Gastroesophageal sphincter (tissue), 3 donors: ENCODE measurements around the gene CHST15.

ENCODE experiments used
- POLR2A ChIP-seq, 2 donors: fragments of 450-650 bp; IDR thresholded peaks; one replicate each; pipeline ENCODE4 v1.6.1; 2017; ENCODE audit warnings: antibody characterized with exemption in 2 of 2, mild to moderate bottlenecking in 2 of 2, moderate library complexity in 1 of 2
- POLR2AphosphoS5 ChIP-seq: sonication (generic); formaldehyde crosslinking; IDR thresholded peaks from one replicate; pipeline ENCODE4 v1.6.1; 2017; ENCODE audit warnings: antibody characterized with exemption
- TF ChIP-seq, protein P1 (sequence below), 4 experiments: fragments of 200-600 bp in 2 of 4; fragments of 450-650 bp in 2 of 4; sonication (generic) in 1 of 4; IDR thresholded peaks; one replicate each; pipeline ENCODE4 v1.5.1; 2017 to 2019; ENCODE audit warnings: antibody characterized with exemption in 4 of 4, mild to moderate bottlenecking in 2 of 4, moderate library complexity in 2 of 4

DNA sequence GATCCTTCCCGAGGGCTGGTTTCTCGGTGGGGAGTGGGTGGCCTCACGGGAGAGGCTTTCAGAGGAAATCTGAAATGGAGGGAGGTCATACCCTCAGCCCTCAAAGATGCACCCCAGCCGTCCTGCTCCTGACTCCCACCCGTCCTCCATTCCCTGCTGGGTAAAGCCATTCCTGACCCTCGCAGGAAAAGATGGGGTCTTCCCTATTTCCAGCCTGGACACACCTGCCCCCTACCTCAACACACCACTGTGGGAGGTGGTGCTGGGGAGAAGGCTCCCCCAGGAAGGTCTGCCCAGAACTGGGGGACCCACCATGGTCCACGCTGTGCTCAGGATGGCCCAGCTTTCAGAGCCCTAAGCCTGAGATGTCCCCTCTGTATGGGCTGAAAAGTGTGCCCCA, 86.9 kb downstream of the CHST15 start:
- TF ChIP-seq POLR2AphosphoS5 (no peak), POLR2A (IDR thresholded peaks at IDR 0.05) (no peak)
- TF ChIP-seq, protein P1, sequence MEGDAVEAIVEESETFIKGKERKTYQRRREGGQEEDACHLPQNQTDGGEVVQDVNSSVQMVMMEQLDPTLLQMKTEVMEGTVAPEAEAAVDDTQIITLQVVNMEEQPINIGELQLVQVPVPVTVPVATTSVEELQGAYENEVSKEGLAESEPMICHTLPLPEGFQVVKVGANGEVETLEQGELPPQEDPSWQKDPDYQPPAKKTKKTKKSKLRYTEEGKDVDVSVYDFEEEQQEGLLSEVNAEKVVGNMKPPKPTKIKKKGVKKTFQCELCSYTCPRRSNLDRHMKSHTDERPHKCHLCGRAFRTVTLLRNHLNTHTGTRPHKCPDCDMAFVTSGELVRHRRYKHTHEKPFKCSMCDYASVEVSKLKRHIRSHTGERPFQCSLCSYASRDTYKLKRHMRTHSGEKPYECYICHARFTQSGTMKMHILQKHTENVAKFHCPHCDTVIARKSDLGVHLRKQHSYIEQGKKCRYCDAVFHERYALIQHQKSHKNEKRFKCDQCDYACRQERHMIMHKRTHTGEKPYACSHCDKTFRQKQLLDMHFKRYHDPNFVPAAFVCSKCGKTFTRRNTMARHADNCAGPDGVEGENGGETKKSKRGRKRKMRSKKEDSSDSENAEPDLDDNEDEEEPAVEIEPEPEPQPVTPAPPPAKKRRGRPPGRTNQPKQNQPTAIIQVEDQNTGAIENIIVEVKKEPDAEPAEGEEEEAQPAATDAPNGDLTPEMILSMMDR (IDR thresholded peaks at IDR 0.05): no peak
